Measurements from ENCODE around the gene COLEC12. TPM values are rescaled to one million over a fixed set of nuclear protein-coding genes. Genes with fewer than 3 reads are reported as not detected.

Gene COLEC12
- total and polyA plus RNA-seq, 2 experiments from 2014 or later = 19.4 to 25.9 TPM

GRCh38 chr18:400456-400855 lies 100.0 kb downstream of the COLEC12 start:
- H3F3A ChIP-seq (ENCODE audit: insufficient read depth) = peaks cover 40% of the 10 kb centered on the region
- WGBS, 2 experiments (ENCODE audit: low coverage in 1 of 2, low lambda C conversion rate in 2 of 2, missing lambda C conversion rate in 2 of 2) = 35 to 42% methylated on average over 5 of the region's 5 CpGs
- H3K9me2 ChIP-seq (ENCODE audit: insufficient read depth) = no peaks in the 10 kb centered on the region; the same call in 1 of the 2 replicates
- H3K4me3 ChIP-seq = no peak overlapping the region
- no peaks in the 10 kb centered on the region for H3K79me2 ChIP-seq (ENCODE audit: insufficient read depth)
- DNase-seq = peak; percentile 78
- no peak for TF ChIP-seq EZH2phosphoT487 (IDR thresholded peaks at IDR 0.05; ENCODE audit: insufficient read depth, low read depth)
- H3K9ac ChIP-seq = 0 out of 2 replicates have a peak overlapping the region, but pooled peaks have one; percentile 5
- H3K4me1 ChIP-seq (ENCODE audit: insufficient read depth) = peaks cover 39% of the 10 kb centered on the region
- H2AFZ ChIP-seq = no peak overlapping the region
- no peaks in the 10 kb centered on the region for H3K27me3 ChIP-seq (replicated peaks; ENCODE audit: insufficient read depth)
- in situ Hi-C loops (cut with MboI) = no loop called here
- H3K9me3 ChIP-seq (ENCODE audit: low read depth) = no peaks in the 10 kb centered on the region
- H3K36me3 ChIP-seq (ENCODE audit: low read depth) = no peaks in the 10 kb centered on the region
- peak overlapping the region; percentile 44 for H3K27ac ChIP-seq
- peak overlapping the region; percentile 30 for H3K4me2 ChIP-seq (ENCODE audit: unreplicated experiment)
- H4K20me1 ChIP-seq (ENCODE audit: insufficient read depth) = no peaks in the 10 kb centered on the region

GRCh38 chr18:399631-400135 lies 100.8 kb downstream of the COLEC12 start:
- Histone ChIP-seq H3K36me3 (ENCODE audit: low read depth) (no peaks in the 10 kb centered on the region), H3K9ac (0 out of 2 replicates have a peak overlapping the region, but pooled peaks have one; percentile 5), H3K27me3 (replicated peaks; ENCODE audit: insufficient read depth) (no peaks in the 10 kb centered on the region), H3F3A (ENCODE audit: insufficient read depth) (peaks cover 46% of the 10 kb centered on the region), H3K4me1 (ENCODE audit: insufficient read depth) (peaks cover 46% of the 10 kb centered on the region), H3K4me2 (ENCODE audit: unreplicated experiment) (peak overlapping the region; percentile 30), H4K20me1 (ENCODE audit: insufficient read depth) (no peaks in the 10 kb centered on the region), H3K27ac (peak overlapping the region; percentile 44; the same call in 1 of the 2 replicates), H3K9me3 (ENCODE audit: low read depth) (no peaks in the 10 kb centered on the region), H3K9me2 (ENCODE audit: insufficient read depth) (no peaks in the 10 kb centered on the region; the same call in 1 of the 2 replicates), H2AFZ (no peak overlapping the region), H3K79me2 (ENCODE audit: insufficient read depth) (no peaks in the 10 kb centered on the region), H3K4me3 (no peak overlapping the region)
- 50 to 56% methylated on average over 10 of the region's 10 CpGs for WGBS, 2 experiments (ENCODE audit: low coverage in 1 of 2, low lambda C conversion rate in 2 of 2, missing lambda C conversion rate in 2 of 2)
- in situ Hi-C loops (cut with MboI) = no loop called here
- DNase-seq = no peak
- TF ChIP-seq EZH2phosphoT487 (IDR thresholded peaks at IDR 0.05; ENCODE audit: insufficient read depth, low read depth) = no peak
- no peak for TF ChIP-seq EZH2 (IDR thresholded peaks at IDR 0.05; ENCODE audit: insufficient read depth, poor library complexity, severe bottlenecking)

GRCh38 chr18:398935-399630 lies 101.4 kb downstream of the COLEC12 start:
- no peaks in the 10 kb centered on the region for H3K79me2 ChIP-seq (ENCODE audit: insufficient read depth)
- H3K27ac ChIP-seq = no peak overlapping the region
- 57 to 61% methylated on average over 8 of the region's 8 CpGs for WGBS, 2 experiments (ENCODE audit: low coverage in 1 of 2, low lambda C conversion rate in 2 of 2, missing lambda C conversion rate in 2 of 2)
- H3K9me3 ChIP-seq (ENCODE audit: low read depth) = no peaks in the 10 kb centered on the region
- H2AFZ ChIP-seq = no peak overlapping the region
- in situ Hi-C loops (cut with MboI) = no loop called here
- DNase-seq = no peak
- H3K4me3 ChIP-seq = no peak overlapping the region
- no peaks in the 10 kb centered on the region; the same call in 1 of the 2 replicates for H3K9me2 ChIP-seq (ENCODE audit: insufficient read depth)
- H3F3A ChIP-seq (ENCODE audit: insufficient read depth) = peaks cover 52% of the 10 kb centered on the region
- no peak overlapping the region for H3K9ac ChIP-seq
- no peak overlapping the region for H3K4me2 ChIP-seq (ENCODE audit: unreplicated experiment)
- H4K20me1 ChIP-seq (ENCODE audit: insufficient read depth) = no peaks in the 10 kb centered on the region
- TF ChIP-seq EZH2phosphoT487 (IDR thresholded peaks at IDR 0.05; ENCODE audit: insufficient read depth, low read depth) = no peak
- no peak for TF ChIP-seq EZH2 (IDR thresholded peaks at IDR 0.05; ENCODE audit: insufficient read depth, poor library complexity, severe bottlenecking)
- no peaks in the 10 kb centered on the region for H3K36me3 ChIP-seq (ENCODE audit: low read depth)
- peaks cover 52% of the 10 kb centered on the region for H3K4me1 ChIP-seq (ENCODE audit: insufficient read depth)
- no peaks in the 10 kb centered on the region for H3K27me3 ChIP-seq (replicated peaks; ENCODE audit: insufficient read depth)

- Histone ChIP-seq H3K27ac (peak overlapping the region; percentile 100), H3K27me3 (replicated peaks; ENCODE audit: insufficient read depth) (no peaks in the 10 kb centered on the region), H3F3A (ENCODE audit: insufficient read depth) (peaks cover 67% of the 10 kb centered on the region), H3K79me2 (ENCODE audit: insufficient read depth) (no peaks in the 10 kb centered on the region), H3K4me2 (ENCODE audit: unreplicated experiment) (peak overlapping the region; percentile 70), H3K9me2 (ENCODE audit: insufficient read depth) (no peaks in the 10 kb centered on the region; the same call in 1 of the 2 replicates), H3K4me1 (ENCODE audit: insufficient read depth) (peaks cover 57% of the 10 kb centered on the region), H3K4me3 (no peak overlapping the region), H4K20me1 (ENCODE audit: insufficient read depth) (no peaks in the 10 kb centered on the region), H3K9ac (peak overlapping the region; percentile 88), H3K9me3 (ENCODE audit: low read depth) (no peaks in the 10 kb centered on the region), H2AFZ (no peak overlapping the region), H3K36me3 (ENCODE audit: low read depth) (no peaks in the 10 kb centered on the region)
- WGBS, 2 experiments (ENCODE audit: low coverage in 1 of 2, low lambda C conversion rate in 2 of 2, missing lambda C conversion rate in 2 of 2) = 97 to 98% methylated on average over 3 of the region's 3 CpGs
- in situ Hi-C loops (cut with MboI) = no loop called here
- DNase-seq = no peak
- TF ChIP-seq EZH2 (IDR thresholded peaks at IDR 0.05; ENCODE audit: insufficient read depth, poor library complexity, severe bottlenecking) = no peak
- TF ChIP-seq EZH2phosphoT487 (IDR thresholded peaks at IDR 0.05; ENCODE audit: insufficient read depth, low read depth) = no peak
These were observed 103.9 kb downstream of the COLEC12 start for GRCh38 chr18:396556-396955.

All from GM23248 (cell line).